Prostate gland (tissue), 2 donors: ENCODE measurements around the gene MCU. TPM values are rescaled to one million over a fixed set of nuclear protein-coding genes. Genes with fewer than 3 reads are reported as not detected.

Source experiments
- DNase-seq: peaks from one replicate; pipeline ENCODE4 v3.0.0-alpha.2; 2019; ENCODE audit warnings: low spot score
- H3K27ac ChIP-seq, 2 donors: fragments of 200-600 bp; sonication (generic); 2 replicates each; pipeline ENCODE4 v1.5.1; 2017 to 2019
- H3K27me3 ChIP-seq: fragments of 200-600 bp; sonication (generic); replicated peaks from 2 replicates; pipeline ENCODE4 v1.5.1; 2019; ENCODE audit not compliant: insufficient read depth
- H3K36me3 ChIP-seq, 2 donors: fragments of 200-600 bp; sonication (generic); 1 replicate in 1 of 2; 2 replicates in 1 of 2; pipeline versions ENCODE4 v1.5.1 to v1.8.1; 2017 to 2019
- H3K4me1 ChIP-seq: fragments of 200-600 bp; sonication (generic); replicated peaks from 2 replicates; pipeline ENCODE4 v1.5.1; 2019
- H3K4me3 ChIP-seq, 2 donors: fragments of 200-600 bp; sonication (generic); 2 replicates each; pipeline ENCODE4 v1.5.1; 2017 to 2019
- H3K9me3 ChIP-seq: fragments of 200-600 bp; sonication (generic); 2 replicates; pipeline ENCODE4 v1.5.1; 2017
- POLR2A ChIP-seq: fragments of 450-650 bp; IDR thresholded peaks from one replicate; pipeline ENCODE4 v1.6.1; 2016; ENCODE audit warnings: antibody characterized with exemption, mild to moderate bottlenecking
- POLR2AphosphoS5 ChIP-seq: sonication (generic); formaldehyde crosslinking; IDR thresholded peaks from one replicate; pipeline ENCODE4 v1.6.1; 2017; ENCODE audit warnings: antibody characterized with exemption
- WGBS: methylation state at CpG from one replicate; pipeline ENCODE4 v1.1.5; 2018; 5-methylcytosine and 5-hydroxymethylcytosine counted together
- intact Hi-C: fragments of 100-400 bp; cut with DNase I; formaldehyde crosslinking; loops from one replicate; pipeline ENCODE4 v1.14.2; 2022
- total RNA-seq, 2 donors: library from RNA; depleted of rRNA; stranded (reverse); fragments of >200 nt; gene quantifications; one replicate each; pipeline ENCODE4 v1.1.0, GENCODE V29; 2016
- TF ChIP-seq, protein P1 (sequence below), 4 experiments: fragments of 200-600 bp in 2 of 4; fragments of 450-650 bp in 2 of 4; sonication (generic) in 2 of 4; IDR thresholded peaks; 1 replicate in 3 of 4; 2 replicates in 1 of 4; pipeline ENCODE4 v1.5.1; 2016 to 2019; ENCODE audit warnings: antibody characterized with exemption in 4 of 4, mild to moderate bottlenecking in 2 of 4, moderate library complexity in 2 of 4

Gene MCU
- total RNA-seq, 2 donors from 2014 or later = 11.0 to 24.2 TPM

DNA sequence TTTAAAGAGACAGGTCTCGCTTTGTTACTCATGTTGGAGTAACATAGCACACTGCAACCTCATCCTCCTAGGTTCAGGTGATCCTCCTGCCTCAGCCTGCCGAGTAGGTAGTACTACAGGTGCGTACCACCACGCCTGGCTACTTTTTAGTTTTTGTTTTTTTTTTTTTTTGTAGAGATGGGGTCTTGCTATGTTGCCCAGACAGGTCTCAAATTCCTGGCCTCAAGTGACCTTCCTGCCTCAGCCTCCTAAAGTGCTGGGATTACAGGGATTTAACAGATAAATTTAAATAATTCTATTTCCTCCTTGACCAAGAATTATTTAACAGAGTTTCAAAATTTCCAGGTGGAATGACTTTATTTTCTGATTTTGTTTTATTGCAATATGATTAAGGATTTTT lies 104.6 kb downstream of the MCU start:
- Histone ChIP-seq H3K4me1 (peaks cover 2% of the 10 kb centered on the region), H3K36me3 (no peaks in the 10 kb centered on the region), H3K9me3 (no peaks in the 10 kb centered on the region), H3K27me3 (no peaks in the 10 kb centered on the region), H3K4me3 (no peak overlapping the region), H3K27ac (no peak overlapping the region)
- DNase-seq = no peak
- WGBS = 98% methylated on average over 4 of the region's 4 CpGs
- intact Hi-C loops = no loop called here
- TF ChIP-seq POLR2AphosphoS5 = no peak
- no peak for TF ChIP-seq POLR2A
- TF ChIP-seq, protein P1, sequence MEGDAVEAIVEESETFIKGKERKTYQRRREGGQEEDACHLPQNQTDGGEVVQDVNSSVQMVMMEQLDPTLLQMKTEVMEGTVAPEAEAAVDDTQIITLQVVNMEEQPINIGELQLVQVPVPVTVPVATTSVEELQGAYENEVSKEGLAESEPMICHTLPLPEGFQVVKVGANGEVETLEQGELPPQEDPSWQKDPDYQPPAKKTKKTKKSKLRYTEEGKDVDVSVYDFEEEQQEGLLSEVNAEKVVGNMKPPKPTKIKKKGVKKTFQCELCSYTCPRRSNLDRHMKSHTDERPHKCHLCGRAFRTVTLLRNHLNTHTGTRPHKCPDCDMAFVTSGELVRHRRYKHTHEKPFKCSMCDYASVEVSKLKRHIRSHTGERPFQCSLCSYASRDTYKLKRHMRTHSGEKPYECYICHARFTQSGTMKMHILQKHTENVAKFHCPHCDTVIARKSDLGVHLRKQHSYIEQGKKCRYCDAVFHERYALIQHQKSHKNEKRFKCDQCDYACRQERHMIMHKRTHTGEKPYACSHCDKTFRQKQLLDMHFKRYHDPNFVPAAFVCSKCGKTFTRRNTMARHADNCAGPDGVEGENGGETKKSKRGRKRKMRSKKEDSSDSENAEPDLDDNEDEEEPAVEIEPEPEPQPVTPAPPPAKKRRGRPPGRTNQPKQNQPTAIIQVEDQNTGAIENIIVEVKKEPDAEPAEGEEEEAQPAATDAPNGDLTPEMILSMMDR (IDR thresholded peaks at IDR 0.05) = no peak

DNA sequence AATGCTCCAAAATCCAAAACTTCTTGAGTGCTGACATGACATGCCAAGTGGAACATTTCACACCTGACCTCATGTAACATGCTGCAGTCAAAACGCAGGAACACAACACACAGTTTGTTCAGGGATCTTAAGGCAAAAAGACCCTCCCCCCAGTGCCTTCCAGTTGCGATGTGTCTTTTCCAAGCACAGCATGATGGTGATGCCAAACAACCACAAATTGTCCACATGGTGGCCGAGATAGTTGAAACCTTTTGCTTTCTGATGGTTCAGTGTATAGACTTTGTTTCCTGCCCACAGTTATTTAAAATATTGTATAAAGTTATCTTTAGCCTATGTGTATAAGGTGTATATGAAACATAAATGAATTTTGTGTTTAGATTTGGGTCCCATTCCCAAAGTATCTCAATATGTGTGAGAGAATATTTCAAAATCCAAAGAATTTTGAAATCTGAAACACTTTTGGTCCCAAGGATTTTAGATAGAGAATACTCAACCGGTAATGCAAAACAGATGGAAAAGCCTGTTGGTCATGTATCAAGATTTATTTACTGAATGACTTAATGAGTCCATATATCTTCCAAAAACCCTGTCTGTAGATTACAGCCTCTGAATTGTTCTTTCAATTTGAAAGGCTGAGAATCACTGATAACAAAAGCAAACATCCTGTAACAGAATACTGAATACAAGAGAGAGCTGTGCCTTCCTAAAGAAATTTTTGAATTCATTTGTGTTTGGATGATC lies 108.2 kb downstream of the MCU start:
- TF ChIP-seq POLR2A (no peak), POLR2AphosphoS5 (peak; percentile 54)
- TF ChIP-seq, protein P1 (IDR thresholded peaks at IDR 0.05) = no peak
- 45% methylated on average over 4 of the region's 4 CpGs for WGBS
- intact Hi-C loops = no loop called here
- no peak overlapping the region for H3K4me3 ChIP-seq
- H3K27me3 ChIP-seq = no peaks in the 10 kb centered on the region
- no peaks in the 10 kb centered on the region for H3K36me3 ChIP-seq
- no peak overlapping the region for H3K27ac ChIP-seq
- DNase-seq = no peak
- H3K9me3 ChIP-seq = no peaks in the 10 kb centered on the region
- peaks cover 2% of the 10 kb centered on the region for H3K4me1 ChIP-seq

DNA sequence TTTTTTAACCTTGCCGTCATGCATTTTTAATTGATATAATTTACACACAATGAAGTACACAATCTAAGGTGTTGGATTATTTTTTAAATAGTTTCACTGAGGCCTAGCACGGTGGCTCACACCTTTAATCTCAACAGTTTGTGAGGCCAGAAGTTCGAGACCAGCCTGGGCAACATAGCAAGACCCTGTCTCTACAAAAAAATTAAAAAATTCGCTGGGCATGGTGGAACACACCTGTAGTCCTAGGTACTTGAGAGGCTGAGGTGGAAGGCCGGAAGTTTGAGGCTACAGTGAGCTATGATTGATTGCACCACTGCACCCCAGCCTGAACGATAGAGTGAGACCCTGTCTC lies 108.8 kb downstream of the MCU start:
- Histone ChIP-seq H3K27me3 (no peaks in the 10 kb centered on the region), H3K36me3 (no peaks in the 10 kb centered on the region), H3K4me1 (peaks cover 2% of the 10 kb centered on the region), H3K4me3 (no peak overlapping the region), H3K27ac (no peak overlapping the region), H3K9me3 (no peaks in the 10 kb centered on the region)
- intact Hi-C loops = no loop called here
- 66% methylated on average over 6 of the region's 6 CpGs for WGBS
- TF ChIP-seq POLR2A (no peak), POLR2AphosphoS5 (no peak)
- TF ChIP-seq, protein P1 (IDR thresholded peaks at IDR 0.05) = no peak
- no peak for DNase-seq

DNA sequence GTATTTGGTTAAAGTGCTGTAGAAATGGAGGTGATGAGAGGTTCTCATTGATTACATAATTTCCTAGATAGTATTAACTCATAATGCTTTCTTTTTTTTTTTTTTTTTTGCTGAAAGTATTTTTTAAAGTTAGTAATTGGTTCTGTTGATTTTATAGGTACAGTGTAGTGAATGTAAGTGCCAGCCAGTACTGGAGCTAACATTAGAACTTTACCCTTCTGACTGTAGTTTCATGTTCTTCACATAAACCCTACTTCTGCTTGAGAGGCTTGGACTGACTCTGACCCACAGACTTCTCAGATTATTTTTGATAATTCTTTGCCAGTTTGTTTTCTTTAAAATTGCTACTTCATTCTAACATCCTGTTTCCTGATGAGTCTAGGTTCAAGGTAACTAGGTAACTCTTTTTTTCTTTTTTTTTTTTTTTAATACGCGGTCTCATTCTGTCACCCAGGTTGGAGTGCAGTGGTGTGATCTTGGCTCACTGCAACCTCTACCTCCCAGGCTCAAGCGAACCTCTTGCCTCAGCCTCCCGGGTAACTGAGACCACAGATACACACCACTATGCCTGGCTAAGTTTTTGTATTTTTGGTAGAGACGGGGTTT lies 109.4 kb downstream of the MCU start:
- intact Hi-C loops = no loop called here
- peaks cover 2% of the 10 kb centered on the region for H3K4me1 ChIP-seq
- TF ChIP-seq POLR2AphosphoS5 (no peak), POLR2A (no peak)
- TF ChIP-seq, protein P1 (IDR thresholded peaks at IDR 0.05) = no peak
- no peaks in the 10 kb centered on the region for H3K36me3 ChIP-seq
- 93% methylated on average over 5 of the region's 5 CpGs for WGBS
- H3K4me3 ChIP-seq = no peak overlapping the region
- no peak for DNase-seq
- no peak overlapping the region for H3K27ac ChIP-seq
- H3K27me3 ChIP-seq = no peaks in the 10 kb centered on the region
- H3K9me3 ChIP-seq = no peaks in the 10 kb centered on the region

DNA sequence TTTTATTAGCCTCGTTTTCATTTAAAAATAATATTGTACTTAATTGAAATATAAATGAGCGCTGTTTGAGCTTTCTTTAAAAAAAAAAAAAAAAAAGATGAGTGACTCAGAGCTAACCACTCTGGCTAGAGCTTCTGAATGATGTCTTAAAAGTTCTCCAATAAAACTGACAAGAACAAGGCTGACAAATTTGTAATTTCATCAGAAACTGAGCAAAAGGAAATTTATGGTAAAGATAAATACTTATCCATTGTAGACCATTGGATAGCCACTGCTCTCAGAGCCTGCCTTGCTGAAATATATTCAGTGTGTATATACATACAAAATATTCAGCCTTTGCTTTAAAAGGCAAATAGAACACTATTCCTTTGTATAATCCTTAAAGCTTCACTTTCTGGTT lies 110.4 kb downstream of the MCU start:
- intact Hi-C loops = no loop called here
- TF ChIP-seq, protein P1 (IDR thresholded peaks at IDR 0.05) = no peak
- no peak for TF ChIP-seq POLR2AphosphoS5
- TF ChIP-seq POLR2A = no peak
- H3K27ac ChIP-seq = no peak overlapping the region
- no peaks in the 10 kb centered on the region for H3K36me3 ChIP-seq
- no peak for DNase-seq
- H3K27me3 ChIP-seq = no peaks in the 10 kb centered on the region
- H3K9me3 ChIP-seq = no peaks in the 10 kb centered on the region
- 54% methylated on average over 2 of the region's 2 CpGs for WGBS
- H3K4me3 ChIP-seq = no peak overlapping the region
- peaks cover 2% of the 10 kb centered on the region for H3K4me1 ChIP-seq
